ENCODE data around the gene SNAP29.

Gene SNAP29

DNA sequence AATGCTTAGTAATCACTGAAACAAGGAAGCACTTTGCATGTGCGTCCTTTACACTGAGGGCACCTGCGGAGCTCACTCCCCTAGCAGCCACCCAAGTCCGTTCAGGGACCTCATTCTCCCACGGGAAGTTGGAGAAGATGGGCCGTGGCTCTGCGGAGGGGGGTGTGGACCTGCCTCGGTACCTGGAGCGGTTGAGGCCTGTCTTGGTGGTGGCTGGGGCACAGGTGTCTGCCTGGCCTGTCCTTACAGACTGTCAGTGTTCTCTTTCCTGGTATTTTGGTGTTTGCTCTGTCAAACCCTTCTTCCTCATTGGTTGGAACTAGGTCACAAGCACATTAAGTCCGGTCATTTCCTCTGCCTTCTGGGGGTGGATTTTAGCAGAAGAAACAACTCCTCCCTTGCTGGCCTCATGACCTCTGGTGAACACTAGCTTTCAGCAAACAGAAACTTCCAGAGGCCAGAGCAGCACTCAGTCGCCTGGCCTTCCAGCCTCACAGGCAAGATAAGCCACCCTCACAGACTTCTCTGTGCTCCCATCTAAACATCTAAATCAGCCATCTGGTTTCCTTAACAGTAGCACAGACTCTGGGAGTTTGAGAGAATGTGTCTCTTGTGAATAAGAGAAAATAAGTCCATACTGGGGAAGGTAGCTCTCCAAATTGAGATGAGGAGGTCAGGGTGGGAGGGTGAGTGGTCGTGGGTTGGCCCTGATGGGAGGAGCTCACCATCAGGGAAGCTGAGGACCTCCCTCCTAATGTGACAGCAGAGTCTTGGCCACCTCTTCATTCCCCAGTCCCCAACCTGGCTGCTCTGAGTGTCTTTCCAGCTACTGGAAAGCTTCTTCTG lies 8.6 kb downstream of the SNAP29 start:
- Histone ChIP-seq H3K27ac (ENCODE audit: low read depth, low read length) (no peak overlapping the region), H2AFZ (ENCODE audit: low read length, unreplicated experiment) (no peak overlapping the region), H3K27me3 (ENCODE audit: insufficient read depth, low read length) (no peaks in the 10 kb centered on the region), H3K79me2 (ENCODE audit: control insufficient read depth, insufficient read depth, low read length, unreplicated experiment) (no peaks in the 10 kb centered on the region), H3K36me3 (ENCODE audit: insufficient read depth, low read length) (no peaks in the 10 kb centered on the region), H3K4me1 (ENCODE audit: control insufficient read depth, insufficient read depth, low read length, unreplicated experiment) (no peaks in the 10 kb centered on the region), H3K4me3 (ENCODE audit: low read depth, low read length) (no peak overlapping the region)

DNA sequence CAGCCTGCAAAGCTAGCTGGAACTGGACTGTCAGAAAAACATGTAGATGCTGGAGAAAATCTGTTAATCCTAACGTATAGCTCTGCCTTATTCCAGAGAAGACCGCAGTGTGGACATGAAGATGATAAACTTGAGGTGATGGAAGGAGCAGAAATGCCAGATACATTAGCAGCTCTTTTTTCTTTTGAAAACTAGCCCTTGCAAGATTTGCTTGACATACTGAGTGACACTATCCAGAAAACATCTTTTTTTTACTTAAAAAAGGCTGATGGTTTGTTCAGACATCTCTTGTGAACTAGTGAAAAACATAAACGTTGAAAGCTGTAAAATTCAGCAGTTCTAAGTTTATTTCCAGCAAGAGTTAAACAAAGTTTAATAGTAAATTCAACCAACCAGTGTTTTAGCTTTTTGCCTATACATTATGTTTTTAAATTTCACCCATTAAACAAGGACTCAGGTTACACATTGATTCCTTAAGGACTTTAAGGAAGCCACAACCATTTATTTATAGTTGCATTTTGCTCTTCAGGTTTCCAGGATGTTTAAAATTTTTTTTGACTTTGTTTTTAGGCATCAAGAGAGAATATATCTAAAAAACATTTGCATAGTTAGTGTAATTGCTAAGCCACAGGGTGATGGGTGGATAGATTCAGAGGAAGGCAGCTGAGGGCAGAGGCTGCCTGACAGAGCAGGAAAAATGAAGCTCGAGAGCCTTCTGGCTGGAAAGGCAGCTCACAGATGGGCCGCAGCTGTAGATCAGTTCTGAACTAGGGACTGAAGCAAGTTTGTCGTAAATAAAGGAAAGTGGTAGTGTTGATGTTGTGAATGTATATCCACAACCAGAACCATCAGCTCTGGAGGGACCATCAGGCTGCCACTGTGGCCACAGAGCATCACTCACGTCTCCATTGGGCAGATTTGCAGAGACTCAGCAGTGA lies 9.5 kb downstream of the SNAP29 start:
- Histone ChIP-seq H3K36me3 (ENCODE audit: insufficient read depth, low read length) (no peaks in the 10 kb centered on the region), H3K79me2 (ENCODE audit: control insufficient read depth, insufficient read depth, low read length, unreplicated experiment) (no peaks in the 10 kb centered on the region), H3K27me3 (ENCODE audit: insufficient read depth, low read length) (no peaks in the 10 kb centered on the region), H3K4me3 (ENCODE audit: low read depth, low read length) (no peak overlapping the region), H3K4me1 (ENCODE audit: control insufficient read depth, insufficient read depth, low read length, unreplicated experiment) (no peaks in the 10 kb centered on the region), H2AFZ (ENCODE audit: low read length, unreplicated experiment) (no peak overlapping the region), H3K27ac (ENCODE audit: low read depth, low read length) (no peak overlapping the region)

DNA sequence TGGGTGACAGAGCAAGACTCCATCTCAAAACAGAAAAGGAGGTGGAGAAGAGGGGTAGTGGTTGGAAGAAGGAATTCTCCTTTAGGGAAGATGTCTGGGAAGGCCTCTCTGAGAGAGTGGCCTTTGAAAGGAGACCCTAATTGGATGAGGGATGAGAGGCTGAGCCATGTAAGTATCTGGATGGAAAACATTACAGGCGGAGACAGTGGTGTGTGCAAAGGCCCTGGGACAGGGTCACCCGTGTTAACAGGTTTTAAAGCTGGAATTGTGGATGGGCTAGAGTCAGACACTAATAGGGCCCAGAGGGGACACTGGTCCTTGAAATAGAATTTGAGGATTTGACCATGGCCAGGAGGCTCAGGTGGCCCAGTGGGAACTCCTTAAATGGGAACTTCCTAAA lies 10.4 kb downstream of the SNAP29 start:
- Histone ChIP-seq H3K27me3 (ENCODE audit: insufficient read depth, low read length) (no peaks in the 10 kb centered on the region), H3K36me3 (ENCODE audit: insufficient read depth, low read length) (no peaks in the 10 kb centered on the region), H3K27ac (ENCODE audit: low read depth, low read length) (no peak overlapping the region), H3K4me3 (ENCODE audit: low read depth, low read length) (no peak overlapping the region), H3K4me1 (ENCODE audit: control insufficient read depth, insufficient read depth, low read length, unreplicated experiment) (no peaks in the 10 kb centered on the region), H2AFZ (ENCODE audit: low read length, unreplicated experiment) (no peak overlapping the region), H3K79me2 (ENCODE audit: control insufficient read depth, insufficient read depth, low read length, unreplicated experiment) (no peaks in the 10 kb centered on the region)

DNA sequence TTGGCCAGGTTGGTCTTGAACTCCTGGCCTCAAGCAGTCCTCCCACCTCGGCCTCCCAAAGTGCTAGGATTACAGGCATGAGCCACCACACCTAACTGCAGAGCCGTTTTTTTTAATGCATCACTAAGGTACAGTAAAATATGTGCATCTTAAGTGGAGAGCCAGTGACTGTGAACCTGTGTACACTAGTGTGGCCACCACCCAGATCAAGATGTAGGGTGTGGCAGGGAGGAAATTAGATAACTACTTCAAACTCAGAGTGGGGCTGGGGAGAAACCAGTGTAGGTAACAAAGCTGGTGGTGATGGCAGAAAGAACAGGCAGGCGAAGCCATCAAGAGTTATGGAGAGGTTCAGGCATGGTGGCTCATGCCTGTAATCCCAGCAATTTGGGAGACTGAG lies 14.4 kb downstream of the SNAP29 start:
- no peaks in the 10 kb centered on the region for H3K27me3 ChIP-seq (ENCODE audit: insufficient read depth, low read length)
- no peak overlapping the region for H2AFZ ChIP-seq (ENCODE audit: low read length, unreplicated experiment)
- H3K79me2 ChIP-seq (ENCODE audit: control insufficient read depth, insufficient read depth, low read length, unreplicated experiment) = no peaks in the 10 kb centered on the region
- H3K27ac ChIP-seq (ENCODE audit: low read depth, low read length) = no peak overlapping the region
- no peak overlapping the region for H3K4me3 ChIP-seq (ENCODE audit: low read depth, low read length)
- no peaks in the 10 kb centered on the region for H3K4me1 ChIP-seq (ENCODE audit: control insufficient read depth, insufficient read depth, low read length, unreplicated experiment)
- no peaks in the 10 kb centered on the region for H3K36me3 ChIP-seq (ENCODE audit: insufficient read depth, low read length)

DNA sequence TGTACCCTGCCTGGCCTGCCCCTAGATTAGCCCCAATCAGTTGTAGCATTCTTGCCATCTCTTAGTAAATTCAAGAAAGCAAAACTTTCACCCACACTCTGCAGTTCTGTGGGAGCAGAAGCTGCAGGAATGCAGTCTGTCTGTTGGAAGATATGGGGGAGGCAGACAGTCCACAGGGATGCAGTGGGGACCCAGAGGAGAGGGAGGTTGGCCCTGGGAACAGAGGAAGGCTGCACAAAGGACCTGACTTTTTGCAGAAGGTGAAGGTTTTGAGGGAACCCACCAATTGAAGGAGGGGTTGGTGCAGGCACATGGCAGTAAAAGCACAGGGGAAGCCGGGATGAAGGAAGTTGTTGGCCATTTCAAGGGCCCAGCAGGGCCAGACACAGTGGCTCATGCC lies 16.5 kb downstream of the SNAP29 start:
- Histone ChIP-seq H3K4me1 (ENCODE audit: control insufficient read depth, insufficient read depth, low read length, unreplicated experiment) (no peaks in the 10 kb centered on the region), H2AFZ (ENCODE audit: low read length, unreplicated experiment) (no peak overlapping the region), H3K4me3 (ENCODE audit: low read depth, low read length) (no peak overlapping the region), H3K27ac (ENCODE audit: low read depth, low read length) (no peak overlapping the region), H3K79me2 (ENCODE audit: control insufficient read depth, insufficient read depth, low read length, unreplicated experiment) (no peaks in the 10 kb centered on the region), H3K27me3 (ENCODE audit: insufficient read depth, low read length) (no peaks in the 10 kb centered on the region), H3K36me3 (ENCODE audit: insufficient read depth, low read length) (no peaks in the 10 kb centered on the region)

DNA sequence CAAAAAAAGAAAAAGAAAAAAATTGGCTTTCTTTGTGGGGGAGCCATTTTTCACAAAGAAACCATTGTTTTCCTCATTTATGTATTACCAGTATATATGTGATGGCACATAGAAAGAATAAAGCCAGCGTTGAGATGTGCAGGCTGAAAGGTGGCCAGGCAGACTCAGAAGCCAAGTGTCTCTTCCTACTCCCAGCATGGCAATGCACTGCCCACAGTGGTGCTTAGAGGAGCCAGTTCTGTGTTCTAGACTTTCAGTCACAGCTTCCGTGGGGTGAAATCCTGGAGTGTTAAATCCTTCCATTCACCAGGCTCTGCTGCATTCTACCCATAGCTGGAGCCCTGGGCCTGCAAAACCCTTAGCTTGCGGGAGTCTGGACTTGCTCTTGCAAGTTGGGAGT lies 18.9 kb downstream of the SNAP29 start:
- Histone ChIP-seq H3K27ac (ENCODE audit: low read depth, low read length) (no peak overlapping the region), H2AFZ (ENCODE audit: low read length, unreplicated experiment) (no peak overlapping the region), H3K36me3 (ENCODE audit: insufficient read depth, low read length) (no peaks in the 10 kb centered on the region), H3K79me2 (ENCODE audit: control insufficient read depth, insufficient read depth, low read length, unreplicated experiment) (no peaks in the 10 kb centered on the region), H3K4me1 (ENCODE audit: control insufficient read depth, insufficient read depth, low read length, unreplicated experiment) (no peaks in the 10 kb centered on the region), H3K27me3 (ENCODE audit: insufficient read depth, low read length) (no peaks in the 10 kb centered on the region), H3K4me3 (ENCODE audit: low read depth, low read length) (no peak overlapping the region)

DNA sequence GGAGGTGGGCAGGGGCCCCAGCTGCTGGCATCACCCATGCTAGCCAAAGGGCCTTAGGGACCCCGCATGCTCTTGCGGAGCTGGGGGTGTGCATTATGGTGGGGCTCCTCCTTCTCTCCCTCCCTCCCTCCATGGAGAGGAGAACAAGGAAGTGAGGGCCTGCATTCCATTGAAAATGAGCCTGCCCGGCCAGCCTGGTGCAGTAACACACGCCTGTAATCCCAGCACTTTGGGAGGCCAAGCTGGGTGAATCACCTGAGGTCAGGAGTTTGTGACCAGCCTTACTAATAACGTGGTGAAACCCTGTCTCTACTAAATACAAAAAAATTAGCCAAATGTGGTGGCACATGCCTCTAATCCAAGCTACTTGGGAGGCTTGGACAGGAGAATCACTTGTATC lies 22.4 kb downstream of the SNAP29 start:
- Histone ChIP-seq H3K4me3 (ENCODE audit: low read depth, low read length) (no peak overlapping the region), H3K27ac (ENCODE audit: low read depth, low read length) (no peak overlapping the region), H3K4me1 (ENCODE audit: control insufficient read depth, insufficient read depth, low read length, unreplicated experiment) (no peaks in the 10 kb centered on the region)

DNA sequence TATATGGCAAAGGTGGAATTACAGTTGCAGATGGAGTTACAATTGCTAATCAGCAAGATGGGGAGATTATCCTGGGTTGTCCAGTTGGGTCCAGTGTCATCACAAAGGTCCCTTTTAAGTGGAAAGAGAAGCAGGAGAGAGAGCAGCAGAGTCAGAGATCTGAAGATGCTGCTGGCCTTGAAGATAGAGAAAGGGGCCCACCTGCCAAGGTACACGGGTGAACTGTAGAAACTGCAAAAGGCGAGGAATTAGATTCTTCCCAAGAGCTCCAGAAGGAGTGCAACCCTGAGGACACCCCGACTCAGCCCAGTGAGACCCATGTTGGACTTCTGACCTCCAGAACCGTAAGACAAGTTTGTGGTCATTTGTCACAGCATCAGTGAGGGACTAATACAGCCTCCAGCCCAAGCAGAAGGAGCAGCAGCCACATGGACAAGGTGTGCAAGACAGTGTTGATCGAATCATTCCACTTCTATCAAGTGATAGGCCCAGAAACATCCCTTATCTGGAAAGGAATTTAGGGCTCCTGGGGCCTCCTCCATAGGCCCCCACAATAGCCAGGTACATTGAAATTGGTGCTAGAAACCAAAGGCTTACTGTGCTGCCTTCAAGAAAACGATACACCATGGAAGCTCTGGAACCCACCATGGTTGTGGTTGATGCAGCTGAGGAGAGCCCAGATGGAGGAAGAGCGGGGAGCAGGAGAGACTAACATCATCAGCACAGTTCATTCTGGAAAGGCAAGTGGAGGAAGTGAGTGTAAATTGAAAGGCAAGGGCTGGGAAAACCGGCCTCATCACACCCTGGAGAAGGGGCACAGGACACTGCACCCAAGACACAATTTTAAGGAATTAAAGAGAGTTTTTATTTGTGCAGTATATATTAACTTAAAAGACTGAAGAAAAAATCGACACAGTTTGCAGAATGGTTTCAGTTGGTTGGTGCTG lies 23.3 kb downstream of the SNAP29 start:
- Histone ChIP-seq H3K27ac (ENCODE audit: low read depth, low read length) (no peak overlapping the region), H2AFZ (ENCODE audit: low read length, unreplicated experiment) (no peak overlapping the region), H3K4me3 (ENCODE audit: low read depth, low read length) (no peak overlapping the region), H3K27me3 (ENCODE audit: insufficient read depth, low read length) (no peaks in the 10 kb centered on the region), H3K79me2 (ENCODE audit: control insufficient read depth, insufficient read depth, low read length, unreplicated experiment) (no peaks in the 10 kb centered on the region), H3K4me1 (ENCODE audit: control insufficient read depth, insufficient read depth, low read length, unreplicated experiment) (no peaks in the 10 kb centered on the region), H3K36me3 (ENCODE audit: insufficient read depth, low read length) (no peaks in the 10 kb centered on the region)

More for the DNA sequence above, 22.4 kb downstream of the SNAP29 start:
- H3K36me3 ChIP-seq (ENCODE audit: insufficient read depth, low read length) = no peaks in the 10 kb centered on the region
- H2AFZ ChIP-seq (ENCODE audit: low read length, unreplicated experiment) = no peak overlapping the region
- no peaks in the 10 kb centered on the region for H3K27me3 ChIP-seq (ENCODE audit: insufficient read depth, low read length)
- H3K79me2 ChIP-seq (ENCODE audit: control insufficient read depth, insufficient read depth, low read length, unreplicated experiment) = no peaks in the 10 kb centered on the region

DNA sequence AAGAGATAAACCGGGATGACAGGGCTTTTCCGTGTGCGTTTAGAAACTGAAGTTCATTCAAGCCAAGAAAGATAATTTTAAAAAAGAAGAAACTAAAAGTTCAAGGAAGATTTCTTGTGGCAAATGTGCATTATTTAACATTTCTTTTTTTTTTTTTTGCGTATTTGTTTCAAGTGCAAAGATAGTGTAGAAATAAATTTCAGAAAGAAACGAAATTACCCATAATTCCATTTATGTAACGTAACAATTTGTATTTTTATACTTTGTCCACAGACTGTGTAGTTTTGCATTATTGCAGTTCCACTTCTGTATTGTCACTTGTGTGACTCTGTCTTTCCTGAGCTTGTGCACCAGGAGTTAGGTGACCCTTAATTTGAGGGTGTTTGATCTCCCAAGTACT lies 24.0 kb downstream of the SNAP29 start:
- Histone ChIP-seq H3K79me2 (ENCODE audit: control insufficient read depth, insufficient read depth, low read length, unreplicated experiment) (no peaks in the 10 kb centered on the region), H2AFZ (ENCODE audit: low read length, unreplicated experiment) (no peak overlapping the region), H3K36me3 (ENCODE audit: insufficient read depth, low read length) (no peaks in the 10 kb centered on the region), H3K4me3 (ENCODE audit: low read depth, low read length) (no peak overlapping the region), H3K27ac (ENCODE audit: low read depth, low read length) (no peak overlapping the region), H3K4me1 (ENCODE audit: control insufficient read depth, insufficient read depth, low read length, unreplicated experiment) (no peaks in the 10 kb centered on the region), H3K27me3 (ENCODE audit: insufficient read depth, low read length) (no peaks in the 10 kb centered on the region)

DNA sequence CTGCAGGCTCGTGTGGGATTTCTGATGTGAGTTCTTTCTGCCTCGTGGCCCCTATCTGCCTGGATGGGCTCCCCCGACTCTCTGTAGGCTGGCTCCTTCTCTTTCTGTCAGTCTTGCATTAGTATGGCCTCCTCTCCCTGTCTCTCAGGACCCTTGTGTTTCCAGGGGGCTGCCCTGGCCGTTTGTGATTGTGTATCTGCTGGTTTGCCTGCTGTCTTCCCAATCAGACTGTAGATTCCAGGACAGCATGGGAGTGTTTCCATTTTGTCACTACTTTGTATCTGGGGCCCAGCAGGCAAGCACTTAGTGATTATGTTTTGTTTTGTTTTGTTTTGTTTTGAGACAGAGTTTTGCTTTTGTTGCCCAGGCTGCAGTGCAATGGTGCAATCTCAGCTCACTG lies 25.6 kb downstream of the SNAP29 start:
- Histone ChIP-seq H3K79me2 (ENCODE audit: control insufficient read depth, insufficient read depth, low read length, unreplicated experiment) (no peaks in the 10 kb centered on the region), H3K27ac (ENCODE audit: low read depth, low read length) (no peak overlapping the region), H3K4me1 (ENCODE audit: control insufficient read depth, insufficient read depth, low read length, unreplicated experiment) (no peaks in the 10 kb centered on the region), H3K36me3 (ENCODE audit: insufficient read depth, low read length) (no peaks in the 10 kb centered on the region), H3K27me3 (ENCODE audit: insufficient read depth, low read length) (no peaks in the 10 kb centered on the region), H3K4me3 (ENCODE audit: low read depth, low read length) (no peak overlapping the region), H2AFZ (ENCODE audit: low read length, unreplicated experiment) (no peak overlapping the region)
